Activated naive CD4-positive, alpha-beta T cell treated with anti-CD3 and anti-CD28 coated beads, Interleukin-2, amount 50 U/mL, for 16 hours (primary cell): ENCODE measurements around the gene PLCB1.
"Not testable (repeated sequence)": the region's sequence is repeated elsewhere in the genome, so short reads cannot be mapped to it uniquely, and the experiment has no call there.

Source experiments
- DNase-seq: peaks from one replicate; pipeline ENCODE4 v3.0.0-alpha.2; 2020

The PLCB1 gene

GRCh38 chr20:8335495-8336195 is 203.6 kb downstream of the PLCB1 start:
- no peak for DNase-seq

GRCh38 chr20:8339349-8339748 is 207.3 kb downstream of the PLCB1 start:
- DNase-seq, result no peak

GRCh38 chr20:8342391-8342790 is 210.3 kb downstream of the PLCB1 start:
- DNase-seq, result no peak

- DNase-seq, result no peak
Observed at GRCh38 chr20:8344106-8344505, 212.0 kb downstream of the PLCB1 start.

- no peak for DNase-seq
Observed at GRCh38 chr20:8344631-8345030, 212.6 kb downstream of the PLCB1 start.

GRCh38 chr20:8346700-8347270 is 214.7 kb downstream of the PLCB1 start:
- no peak for DNase-seq

- not testable (repeated sequence) for DNase-seq
Observed at GRCh38 chr20:8350225-8350624, 218.2 kb downstream of the PLCB1 start.

- DNase-seq, result no peak
Observed at GRCh38 chr20:8352486-8352885, 220.4 kb downstream of the PLCB1 start.

- DNase-seq, result no peak
Observed at GRCh38 chr20:8353512-8353911, 221.4 kb downstream of the PLCB1 start.

- DNase-seq, result no peak
Observed at GRCh38 chr20:8355453-8355852, 223.4 kb downstream of the PLCB1 start.

- DNase-seq, result no peak
Observed at GRCh38 chr20:8356806-8357205, 224.7 kb downstream of the PLCB1 start.

- DNase-seq, result no peak
Observed at GRCh38 chr20:8357703-8358102, 225.6 kb downstream of the PLCB1 start.

- DNase-seq, result no peak
Observed at GRCh38 chr20:8360035-8360434, 228.0 kb downstream of the PLCB1 start.

GRCh38 chr20:8361006-8361652 is 229.1 kb downstream of the PLCB1 start:
- no peak for DNase-seq

- no peak for DNase-seq
Observed at GRCh38 chr20:8361779-8362178, 229.7 kb downstream of the PLCB1 start.

GRCh38 chr20:8362457-8362856 is 230.4 kb downstream of the PLCB1 start:
- no peak for DNase-seq

- no peak for DNase-seq
Observed at GRCh38 chr20:8363970-8364733, 232.1 kb downstream of the PLCB1 start.

GRCh38 chr20:8364734-8365078 is 232.6 kb downstream of the PLCB1 start:
- DNase-seq, result no peak

GRCh38 chr20:8365634-8366033 is 233.6 kb downstream of the PLCB1 start:
- DNase-seq, result no peak

- DNase-seq, result no peak
Observed at GRCh38 chr20:8366303-8366923, 234.3 kb downstream of the PLCB1 start.

GRCh38 chr20:8367689-8368088 is 235.6 kb downstream of the PLCB1 start:
- no peak for DNase-seq

- DNase-seq, result no peak
Observed at GRCh38 chr20:8368670-8369069, 236.6 kb downstream of the PLCB1 start.

GRCh38 chr20:8369311-8369710 is 237.2 kb downstream of the PLCB1 start:
- no peak for DNase-seq
